Measurements from ENCODE around the gene GPR37. TPM values are rescaled to one million over a fixed set of nuclear protein-coding genes. Genes with fewer than 3 reads are reported as not detected.

GPR37 gene
- total RNA-seq, 1 experiment from 2014 or later, result 10.5 TPM

DNA sequence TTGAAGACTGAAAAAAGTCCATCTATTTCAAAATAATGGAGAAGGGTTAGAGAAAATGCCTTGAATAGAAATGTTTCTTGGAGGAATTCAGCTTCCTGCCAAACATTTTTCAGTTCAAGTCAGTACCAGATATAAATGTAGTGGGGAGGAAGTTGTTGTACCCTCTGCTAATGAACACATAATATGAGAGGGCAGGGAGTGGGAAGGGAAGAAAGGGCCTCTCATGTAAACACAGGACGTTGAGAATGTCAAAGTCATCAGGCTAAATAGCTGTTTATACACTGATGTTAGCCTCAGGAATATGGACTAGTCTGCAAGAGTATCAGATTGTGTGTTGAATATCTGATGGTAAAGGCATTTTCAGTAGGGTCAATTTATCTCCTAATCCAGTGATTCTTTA lies 37.0 kb downstream of the GPR37 start:
- Histone ChIP-seq H3K27ac (ENCODE audit: low read length) (no peak overlapping the region), H3K27me3 (ENCODE audit: low read length) (no peaks in the 10 kb centered on the region), H3K36me3 (ENCODE audit: low read depth, low read length) (no peaks in the 10 kb centered on the region), H3K4me3 (ENCODE audit: low read length) (no peak overlapping the region), H2AFZ (ENCODE audit: low read length) (no peak overlapping the region), H3K9ac (ENCODE audit: low read length) (no peak overlapping the region), H3K9me3 (ENCODE audit: low read length) (no peaks in the 10 kb centered on the region), H4K20me1 (ENCODE audit: low read length) (no peaks in the 10 kb centered on the region), H3K4me2 (ENCODE audit: low read length) (no peak overlapping the region), H3F3A (ENCODE audit: low read length, unreplicated experiment) (no peaks in the 10 kb centered on the region), H3K4me1 (ENCODE audit: insufficient read depth, low read length) (peaks cover 11% of the 10 kb centered on the region), H3K79me2 (ENCODE audit: low read length) (no peaks in the 10 kb centered on the region), H3K9me2 (replicated peaks; ENCODE audit: low read length) (no peaks in the 10 kb centered on the region)
- ChIA-PET CTCF (no interaction called here), POLR2A (ENCODE audit: unreplicated experiment) (no interaction called here)
- DNase-seq, result no peak
- TF ChIP-seq EZH2 (IDR thresholded peaks at IDR 0.05; ENCODE audit: low read length, unreplicated experiment) (no peak), EZH2phosphoT487 (IDR thresholded peaks at IDR 0.05; ENCODE audit: borderline replicate concordance, low read length) (no peak)
- TF ChIP-seq, protein P1, sequence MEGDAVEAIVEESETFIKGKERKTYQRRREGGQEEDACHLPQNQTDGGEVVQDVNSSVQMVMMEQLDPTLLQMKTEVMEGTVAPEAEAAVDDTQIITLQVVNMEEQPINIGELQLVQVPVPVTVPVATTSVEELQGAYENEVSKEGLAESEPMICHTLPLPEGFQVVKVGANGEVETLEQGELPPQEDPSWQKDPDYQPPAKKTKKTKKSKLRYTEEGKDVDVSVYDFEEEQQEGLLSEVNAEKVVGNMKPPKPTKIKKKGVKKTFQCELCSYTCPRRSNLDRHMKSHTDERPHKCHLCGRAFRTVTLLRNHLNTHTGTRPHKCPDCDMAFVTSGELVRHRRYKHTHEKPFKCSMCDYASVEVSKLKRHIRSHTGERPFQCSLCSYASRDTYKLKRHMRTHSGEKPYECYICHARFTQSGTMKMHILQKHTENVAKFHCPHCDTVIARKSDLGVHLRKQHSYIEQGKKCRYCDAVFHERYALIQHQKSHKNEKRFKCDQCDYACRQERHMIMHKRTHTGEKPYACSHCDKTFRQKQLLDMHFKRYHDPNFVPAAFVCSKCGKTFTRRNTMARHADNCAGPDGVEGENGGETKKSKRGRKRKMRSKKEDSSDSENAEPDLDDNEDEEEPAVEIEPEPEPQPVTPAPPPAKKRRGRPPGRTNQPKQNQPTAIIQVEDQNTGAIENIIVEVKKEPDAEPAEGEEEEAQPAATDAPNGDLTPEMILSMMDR (conservative IDR thresholded peaks at IDR 0.05; ENCODE audit: low read depth, low read length), result no peak
- ATAC-seq, result no peak
- intact Hi-C loops (cut with micrococcal nuclease), result no loop called here
- BruUV-seq (replicated peaks), result no TSS peak

DNA sequence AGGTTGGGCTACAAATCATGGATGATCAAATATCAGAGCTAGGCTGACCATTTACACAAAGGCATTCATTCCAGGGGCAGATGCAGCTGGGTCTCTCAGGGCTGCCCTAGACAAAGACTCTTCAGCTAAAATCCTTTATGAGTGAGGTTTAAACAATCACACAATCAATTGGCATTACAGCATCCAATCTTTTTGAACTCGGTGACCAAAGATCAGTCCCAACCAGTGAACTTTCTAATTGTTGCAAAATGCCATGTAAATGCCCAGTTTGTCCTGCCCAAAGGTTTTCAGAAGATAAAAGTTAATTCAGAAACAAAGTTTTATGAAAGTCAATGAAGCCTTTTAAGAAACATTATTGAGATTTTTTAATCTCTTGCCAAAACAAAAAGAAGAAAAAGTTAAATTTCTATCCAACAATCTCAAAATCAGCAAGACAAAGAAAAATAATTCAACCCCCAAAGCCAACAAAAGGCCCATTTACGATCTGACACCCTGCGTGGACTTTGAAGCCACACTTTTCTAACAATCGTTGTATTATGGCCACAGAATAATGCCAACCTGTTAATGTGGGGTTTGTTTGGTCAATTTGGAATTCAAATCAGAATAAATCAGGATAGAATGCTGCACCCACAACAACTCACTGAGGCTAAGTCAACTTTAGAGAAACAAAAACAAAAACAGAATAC lies 40.9 kb downstream of the GPR37 start:
- ChIA-PET POLR2A (ENCODE audit: unreplicated experiment) (no interaction called here), CTCF (no interaction called here)
- no peak overlapping the region for H3K27ac ChIP-seq (ENCODE audit: low read length)
- H3F3A ChIP-seq (ENCODE audit: low read length, unreplicated experiment), result peaks cover 11% of the 10 kb centered on the region
- no TSS peak for BruUV-seq (replicated peaks)
- no peak overlapping the region for H3K9ac ChIP-seq (ENCODE audit: low read length)
- ATAC-seq (no peak), DNase-seq (no peak)
- H3K36me3 ChIP-seq (ENCODE audit: low read depth, low read length), result no peaks in the 10 kb centered on the region
- intact Hi-C loops (cut with micrococcal nuclease), result loop anchor here (5.0 kb wide), 3 partner anchors 242 to 552 kb away; no protein-coding TSS in a partner anchor
- H2AFZ ChIP-seq (ENCODE audit: low read length), result no peak overlapping the region
- no peaks in the 10 kb centered on the region for H3K79me2 ChIP-seq (ENCODE audit: low read length)
- TF ChIP-seq EZH2phosphoT487 (IDR thresholded peaks at IDR 0.05; ENCODE audit: borderline replicate concordance, low read length) (no peak), EZH2 (IDR thresholded peaks at IDR 0.05; ENCODE audit: low read length, unreplicated experiment) (no peak)
- TF ChIP-seq, protein P1 (conservative IDR thresholded peaks at IDR 0.05; ENCODE audit: low read depth, low read length), result no peak
- H4K20me1 ChIP-seq (ENCODE audit: low read length), result no peaks in the 10 kb centered on the region
- no peaks in the 10 kb centered on the region for H3K9me2 ChIP-seq (replicated peaks; ENCODE audit: low read length)
- no peak overlapping the region for H3K4me3 ChIP-seq (ENCODE audit: low read length)
- H3K27me3 ChIP-seq (ENCODE audit: low read length), result no peaks in the 10 kb centered on the region
- peaks cover 48% of the 10 kb centered on the region for H3K4me1 ChIP-seq (ENCODE audit: insufficient read depth, low read length)
- no peaks in the 10 kb centered on the region for H3K9me3 ChIP-seq (ENCODE audit: low read length)
- H3K4me2 ChIP-seq (ENCODE audit: low read length), result no peak overlapping the region

DNA sequence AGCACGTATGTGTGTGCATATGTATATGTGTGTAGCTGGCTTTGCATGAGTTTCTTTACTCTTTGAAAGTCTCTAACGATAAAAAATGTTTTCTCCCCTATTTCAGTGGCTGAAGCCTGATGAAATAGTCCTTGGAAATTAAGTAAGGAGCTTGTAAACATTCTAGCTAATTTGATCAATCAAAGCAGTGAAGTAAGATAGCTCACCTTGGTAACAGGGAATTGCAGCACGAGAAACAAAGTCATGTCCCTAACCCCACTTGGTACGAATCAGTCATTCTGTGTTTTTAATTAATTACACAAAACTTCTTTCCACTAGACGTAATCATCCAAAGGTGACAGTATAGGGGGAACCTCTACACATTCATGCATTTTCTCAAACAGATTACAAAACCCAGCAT lies 41.5 kb downstream of the GPR37 start:
- no peaks in the 10 kb centered on the region for H3K9me3 ChIP-seq (ENCODE audit: low read length)
- no peak overlapping the region; the same call in 1 of the 2 replicates for H3K27ac ChIP-seq (ENCODE audit: low read length)
- no peaks in the 10 kb centered on the region for H3K79me2 ChIP-seq (ENCODE audit: low read length)
- H3K36me3 ChIP-seq (ENCODE audit: low read depth, low read length), result no peaks in the 10 kb centered on the region
- H3K4me2 ChIP-seq (ENCODE audit: low read length), result no peak overlapping the region
- ATAC-seq, result no peak
- intact Hi-C loops (cut with micrococcal nuclease), result loop anchor here (5.0 kb wide), 3 partner anchors 242 to 552 kb away; no protein-coding TSS in a partner anchor
- H3K27me3 ChIP-seq (ENCODE audit: low read length), result no peaks in the 10 kb centered on the region
- no peak overlapping the region for H3K4me3 ChIP-seq (ENCODE audit: low read length)
- peaks cover 54% of the 10 kb centered on the region for H3K4me1 ChIP-seq (ENCODE audit: insufficient read depth, low read length)
- no peaks in the 10 kb centered on the region for H3K9me2 ChIP-seq (replicated peaks; ENCODE audit: low read length)
- no peak overlapping the region for H2AFZ ChIP-seq (ENCODE audit: low read length)
- CTCF ChIA-PET, result no interaction called here
- H3K9ac ChIP-seq (ENCODE audit: low read length), result no peak overlapping the region
- POLR2A ChIA-PET (ENCODE audit: unreplicated experiment), result no interaction called here
- H4K20me1 ChIP-seq (ENCODE audit: low read length), result no peaks in the 10 kb centered on the region
- no peak for DNase-seq
- TF ChIP-seq EZH2 (IDR thresholded peaks at IDR 0.05; ENCODE audit: low read length, unreplicated experiment), result no peak
- TF ChIP-seq, protein P1 (conservative IDR thresholded peaks at IDR 0.05; ENCODE audit: low read depth, low read length), result no peak
- TF ChIP-seq EZH2phosphoT487 (IDR thresholded peaks at IDR 0.05; ENCODE audit: borderline replicate concordance, low read length), result no peak
- H3F3A ChIP-seq (ENCODE audit: low read length, unreplicated experiment), result peaks cover 13% of the 10 kb centered on the region
- BruUV-seq (replicated peaks), result no TSS peak
